GM18951 (cell line): ENCODE data around the gene RBMS3.

Experiments
- POLR2A ChIP-seq: IDR thresholded peaks from 4 replicates; pipeline ENCODE4 v1.6.1; 2011; ENCODE audit warnings: mild to moderate bottlenecking; ENCODE audit not compliant: insufficient read length, insufficient read depth; ENCODE audit errors: extremely low read depth
- in situ Hi-C: fragments of 300-500 bp; cut with MboI; formaldehyde crosslinking; loops from one replicate; pipeline ENCODE4 v1.12.0; 2022; ENCODE audit warnings: low sequenced_read_pairs, mixed read lengths, inconsistent platforms; ENCODE audit not compliant: unreplicated experiment

Gene RBMS3

GRCh38 chr3:29532473-29532872 lies 251.6 kb downstream of the RBMS3 start:
- in situ Hi-C loops, result no loop called here
- TF ChIP-seq POLR2A, result no peak

GRCh38 chr3:29534006-29534405 lies 253.1 kb downstream of the RBMS3 start:
- no peak for TF ChIP-seq POLR2A
- in situ Hi-C loops, result no loop called here

GRCh38 chr3:29536016-29536758 lies 255.3 kb downstream of the RBMS3 start:
- no peak for TF ChIP-seq POLR2A
- in situ Hi-C loops, result no loop called here

GRCh38 chr3:29537889-29538609 lies 257.2 kb downstream of the RBMS3 start:
- no peak for TF ChIP-seq POLR2A
- in situ Hi-C loops, result no loop called here

GRCh38 chr3:29538610-29538958 lies 257.7 kb downstream of the RBMS3 start:
- in situ Hi-C loops, result no loop called here
- no peak for TF ChIP-seq POLR2A

- no peak for TF ChIP-seq POLR2A
- in situ Hi-C loops, result no loop called here
Measured at GRCh38 chr3:29540544-29540943, 259.7 kb downstream of the RBMS3 start.

GRCh38 chr3:29544701-29545363 lies 264.0 kb downstream of the RBMS3 start:
- no peak for TF ChIP-seq POLR2A
- in situ Hi-C loops, result no loop called here

- no peak for TF ChIP-seq POLR2A
- in situ Hi-C loops, result no loop called here
Measured at GRCh38 chr3:29545615-29546014, 264.7 kb downstream of the RBMS3 start.

- no peak for TF ChIP-seq POLR2A
- in situ Hi-C loops, result no loop called here
Measured at GRCh38 chr3:29552051-29552450, 271.2 kb downstream of the RBMS3 start.

- TF ChIP-seq POLR2A, result no peak
- in situ Hi-C loops, result no loop called here
Measured at GRCh38 chr3:29554566-29554965, 273.7 kb downstream of the RBMS3 start.

- no peak for TF ChIP-seq POLR2A
- in situ Hi-C loops, result no loop called here
Measured at GRCh38 chr3:29555590-29555989, 274.7 kb downstream of the RBMS3 start.

GRCh38 chr3:29557186-29557585 lies 276.3 kb downstream of the RBMS3 start:
- TF ChIP-seq POLR2A, result no peak
- in situ Hi-C loops, result no loop called here

- in situ Hi-C loops, result no loop called here
- no peak for TF ChIP-seq POLR2A
Measured at GRCh38 chr3:29557825-29558224, 277.0 kb downstream of the RBMS3 start.
